SK-N-SH (cell line): ENCODE measurements around the gene SMAD3. TPM values are rescaled to one million over a fixed set of nuclear protein-coding genes. Genes with fewer than 3 reads are reported as not detected.

ENCODE experiments used
- CTCF ChIA-PET: fragments of 300-600, 350-600 bp; formaldehyde crosslinking; extraction: SDS; loops from one replicate; lab custom pipeline; 2021; lab: Yijun Ruan, JAX
- POLR2A ChIA-PET: fragments of 350-600 bp; sonication (Branson Sonifier 250); formaldehyde crosslinking; extraction: SDS; loops from one replicate; lab custom pipeline; 2020; ENCODE audit warnings: antibody characterized with exemption, inconsistent platforms; lab: Yijun Ruan, JAX
- DNase-seq: peaks from one replicate; pipeline ENCODE4 v3.0.0; 2012
- H2AFZ ChIP-seq: fragments of 200-600 bp; sonication (generic); 2 replicates; pipeline ENCODE4 v1.8.1; 2016; ENCODE audit warnings: antibody characterized with exemption, mild to moderate bottlenecking, low read depth
- H3F3A ChIP-seq: fragments of 200-600 bp; sonication (generic); replicated peaks from 2 replicates; pipeline ENCODE3; 2016; ENCODE audit warnings: antibody characterized with exemption, mild to moderate bottlenecking; ENCODE audit not compliant: insufficient read depth
- H3K27ac ChIP-seq, 2 experiments: fragments of 200-500 bp in 1 of 2; fragments of 200-600 bp in 1 of 2; sonication (Bioruptor generic) in 1 of 2; sonication (generic), shearing (Covaris generic) in 1 of 2; 2 replicates each; pipeline versions ENCODE4 v1.5.1 to v1.6.1; 2014 to 2016; ENCODE audit warnings: low read depth in 2 of 2, inconsistent platforms in 1 of 2, low read length in 1 of 2, mild to moderate bottlenecking in 1 of 2, mixed read lengths in 1 of 2
- H3K27me3 ChIP-seq: fragments of 200-600 bp; sonication (generic), shearing (Covaris generic); 2 replicates; pipeline ENCODE4 v1.6.1; 2016; ENCODE audit warnings: mixed run types; ENCODE audit not compliant: insufficient read depth
- H3K36me3 ChIP-seq, 2 experiments: fragments of 200-500 bp in 1 of 2; fragments of 200-600 bp in 1 of 2; sonication (Bioruptor generic) in 1 of 2; sonication (generic) in 1 of 2; replicated peaks in 1 of 2; 2 replicates each; pipeline versions ENCODE3 to v1.5.1; 2014 to 2016; ENCODE audit warnings: low read length in 1 of 2, mild to moderate bottlenecking in 1 of 2; ENCODE audit not compliant: insufficient read depth in 2 of 2, control insufficient read depth in 1 of 2
- H3K4me1 ChIP-seq, 2 experiments: fragments of 200-500 bp in 1 of 2; fragments of 200-600 bp in 1 of 2; sonication (Bioruptor generic) in 1 of 2; sonication (generic), shearing (Covaris generic) in 1 of 2; 2 replicates each; pipeline versions ENCODE4 v1.5.1 to v1.6.1; 2014 to 2016; ENCODE audit warnings: low read depth in 1 of 2, low read length in 1 of 2, mixed run types in 1 of 2; ENCODE audit not compliant: insufficient read depth in 2 of 2, control insufficient read depth in 1 of 2
- H3K4me2 ChIP-seq: fragments of 200-600 bp; sonication (generic), shearing (Covaris generic); 2 replicates; pipeline ENCODE4 v1.6.1; 2017; ENCODE audit warnings: mixed run types
- H3K4me3 ChIP-seq, 2 experiments: fragments of 200-500 bp in 1 of 2; fragments of 200-600 bp in 1 of 2; sonication (Bioruptor generic) in 1 of 2; sonication (generic), shearing (Covaris generic) in 1 of 2; 2 replicates each; pipeline versions ENCODE4 v1.5.1 to v1.8.1; 2014 to 2016; ENCODE audit warnings: low read depth in 2 of 2, inconsistent platforms in 1 of 2, low read length in 1 of 2, mild to moderate bottlenecking in 1 of 2, mixed read lengths in 1 of 2, moderate library complexity in 1 of 2
- H3K79me2 ChIP-seq: fragments of 200-600 bp; sonication (generic); 2 replicates; pipeline ENCODE4 v1.8.1; 2017; ENCODE audit warnings: mild to moderate bottlenecking; ENCODE audit not compliant: insufficient read depth
- H3K9ac ChIP-seq: fragments of 200-600 bp; sonication (generic); 2 replicates; pipeline ENCODE4 v1.6.1; 2017; ENCODE audit warnings: mixed run types
- H3K9me2 ChIP-seq: fragments of 200-600 bp; sonication (generic); 2 replicates; pipeline ENCODE4 v1.6.1; 2017; ENCODE audit warnings: mixed run types
- H3K9me3 ChIP-seq: fragments of 200-600 bp; sonication (generic); 2 replicates; pipeline ENCODE4 v1.6.1; 2017; ENCODE audit warnings: mixed run types, mild to moderate bottlenecking, moderate library complexity
- H4K20me1 ChIP-seq: fragments of 200-600 bp; sonication (generic); 2 replicates; pipeline ENCODE4 v1.6.1; 2017; ENCODE audit warnings: mild to moderate bottlenecking, mixed run types; ENCODE audit not compliant: insufficient read depth
- CHD2 ChIP-seq: fragments of 150-350 bp; IDR thresholded peaks from 2 replicates; pipeline ENCODE4 v1.6.1; 2018; ENCODE audit warnings: low read length; ENCODE audit not compliant: partially characterized antibody
- CTCF ChIP-seq: fragments of 200-600 bp; sonication (generic); IDR thresholded peaks from 2 replicates; pipeline ENCODE4 v1.6.1; 2017; ENCODE audit warnings: antibody characterized with exemption, mild to moderate bottlenecking, moderate library complexity
- EP300 ChIP-seq, 2 experiments: IDR thresholded peaks; 2 replicates each; pipeline versions ENCODE4 v1.4.0 to v1.6.1; 2012; ENCODE audit warnings: borderline replicate concordance in 1 of 2, low read depth in 1 of 2, low read length in 1 of 2
- FOXJ3 ChIP-seq: sonication (generic); formaldehyde crosslinking; IDR thresholded peaks from 2 replicates; pipeline ENCODE4 v1.5.1; 2020; ENCODE audit warnings: mild to moderate bottlenecking, missing genetic modification reagents
- GABPA ChIP-seq: IDR thresholded peaks from 2 replicates; pipeline ENCODE4 v1.4.0; 2012; ENCODE audit warnings: low read depth, mild to moderate bottlenecking
- IRF3 ChIP-seq: fragments of 150-350 bp; IDR thresholded peaks from 2 replicates; pipeline ENCODE4 v1.6.1; 2016; ENCODE audit warnings: mild to moderate bottlenecking, low read depth, low read length
- JUND ChIP-seq: IDR thresholded peaks from 2 replicates; pipeline ENCODE4 v1.4.0; 2012
- MEF2A ChIP-seq: IDR thresholded peaks from 2 replicates; pipeline ENCODE4 v1.4.0; 2012; ENCODE audit warnings: low read depth, borderline replicate concordance
- NRF1 ChIP-seq: IDR thresholded peaks from 2 replicates; pipeline ENCODE4 v1.6.1; 2012; ENCODE audit warnings: low read depth, mild to moderate bottlenecking, low read length
- RFX5 ChIP-seq: IDR thresholded peaks from 2 replicates; pipeline ENCODE4 v1.6.1; 2012; ENCODE audit warnings: mild to moderate bottlenecking, improper control_type of control experiment, low read length
- RXRA ChIP-seq: IDR thresholded peaks from 2 replicates; pipeline ENCODE4 v1.4.0; 2012; ENCODE audit warnings: low read depth, mild to moderate bottlenecking, borderline replicate concordance
- SIN3A ChIP-seq: IDR thresholded peaks from 2 replicates; pipeline ENCODE4 v1.6.1; 2012; ENCODE audit warnings: low read depth, mild to moderate bottlenecking, low read length, moderate library complexity, borderline replicate concordance
- SMC3 ChIP-seq: IDR thresholded peaks from 2 replicates; pipeline ENCODE4 v1.6.1; 2012; ENCODE audit warnings: low read depth, low read length, improper control_type of control experiment
- TAF1 ChIP-seq: IDR thresholded peaks from 2 replicates; pipeline ENCODE4 v1.6.1; 2012; ENCODE audit warnings: low read depth, mild to moderate bottlenecking, low read length, moderate library complexity, borderline replicate concordance
- TCF12 ChIP-seq: IDR thresholded peaks from 2 replicates; pipeline ENCODE4 v1.4.0; 2012
- USF1 ChIP-seq: IDR thresholded peaks from 2 replicates; pipeline ENCODE4 v1.4.0; 2012; ENCODE audit warnings: low read depth, borderline replicate concordance
- YY1 ChIP-seq: IDR thresholded peaks from 2 replicates; pipeline ENCODE4 v1.4.0; 2012; ENCODE audit warnings: low read depth, mild to moderate bottlenecking
- WGBS: methylation state at CpG from one replicate; pipeline ENCODE4 v1.1.6; 2017; ENCODE audit warnings: low lambda C conversion rate; 5-methylcytosine and 5-hydroxymethylcytosine counted together
- polyA plus RNA-seq, 3 experiments: library from polyadenylated mRNA; depleted of rRNA; stranded (reverse); fragments of >200 nt; gene quantifications; 2 replicates each; pipeline ENCODE4 v1.2.3, GENCODE V29; 2012

Gene SMAD3
- polyA plus RNA-seq, 1 of the 3 experiments (the other 2 are of a cell fraction), result 19.5 TPM

GRCh38 chr15:67079361-67079760 lies 14.0 kb downstream of the SMAD3 start:
- TF ChIP-seq EP300 (IDR thresholded peaks at IDR 0.05; ENCODE audit: borderline replicate concordance in 1 of 2, low read depth in 1 of 2, low read length in 1 of 2) (no peak), RFX5 (no peak), SMC3 (no peak), SIN3A (no peak), TCF12 (no peak), TAF1 (no peak), RXRA (no peak), NRF1 (no peak), USF1 (no peak), FOXJ3 (no peak), IRF3 (no peak), JUND (no peak), GABPA (no peak), CHD2 (no peak), YY1 (no peak), MEF2A (no peak), CTCF (no peak)
- no peaks in the 10 kb centered on the region for H3K9me3 ChIP-seq
- no peak overlapping the region for H2AFZ ChIP-seq
- peaks cover 0 to 3% of the 10 kb centered on the region in 2 experiments for H3K36me3 ChIP-seq
- POLR2A ChIA-PET, result no interaction called here
- H3K9me2 ChIP-seq, result no peaks in the 10 kb centered on the region
- H3K4me2 ChIP-seq, result no peak overlapping the region
- no peaks in the 10 kb centered on the region for H3K27me3 ChIP-seq
- H3F3A ChIP-seq, result peaks cover 8% of the 10 kb centered on the region
- CTCF ChIA-PET, result interaction anchor here (0.7 to 1.1 kb wide), 3 partner anchors 10 to 133 kb away, joined by 3 read pairs; no protein-coding TSS in a partner anchor
- peaks cover 100% of the 10 kb centered on the region for H3K79me2 ChIP-seq
- H4K20me1 ChIP-seq, result peaks cover 80% of the 10 kb centered on the region
- no peak for DNase-seq
- H3K27ac ChIP-seq, result no peak overlapping the region
- peaks cover 17 to 24% of the 10 kb centered on the region in 2 experiments; a peak in 2 of 4 replicates for H3K4me1 ChIP-seq
- no peak overlapping the region for H3K4me3 ChIP-seq
- 88% methylated on average over 3 of the region's 3 CpGs for WGBS
- H3K9ac ChIP-seq, result no peak overlapping the region
